Activated T-helper 1 cell treated with anti-CD3 and anti-CD28 coated beads, Interleukin-2, amount 50 U/mL, for 16 hours (primary cell): ENCODE results near the gene PDCD5.

Experiments
- DNase-seq, 2 donors: peaks; one replicate each; pipeline ENCODE4 v3.0.0-alpha.2; 2020; ENCODE audit warnings: low read depth in 1 of 2, low spot score in 1 of 2

Gene PDCD5

DNA sequence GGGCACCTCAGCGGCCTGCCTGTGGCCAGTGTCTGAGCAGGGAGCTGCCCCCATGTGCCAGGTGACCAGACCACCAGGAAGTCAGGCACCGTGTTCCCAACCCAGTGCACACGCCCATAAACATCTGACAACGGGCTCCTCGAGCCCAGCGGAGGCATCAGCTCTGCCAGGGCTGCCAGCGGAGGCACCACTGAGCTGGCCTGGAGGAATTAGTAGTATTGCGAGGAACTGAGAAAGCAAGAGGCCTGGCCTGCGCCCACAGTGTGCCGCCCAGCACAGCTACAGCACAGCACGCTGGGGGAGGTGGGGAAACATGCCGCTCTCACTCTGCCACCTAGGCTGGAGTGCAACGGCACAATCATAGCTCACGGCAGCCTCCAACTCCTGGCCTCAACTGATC, 49.3 kb downstream of the PDCD5 start:
- no peak for DNase-seq

- DNase-seq = no peak
Observed at GRCh38 chr19:32631381-32631780, 50.4 kb downstream of the PDCD5 start.
